HG03558 (cell line): ENCODE results near the gene SH3TC1.

Experiments
- ATAC-seq: cut with Tn5 transposase; IDR thresholded peaks from one replicate; pipeline ENCODE4 v1.9.1; 2021; ENCODE audit warnings: moderate number of reproducible peaks; ENCODE audit not compliant: unreplicated experiment; ENCODE audit errors: extremely low read depth

SH3TC1 gene

GRCh38 chr4:8198906-8199593, at the start of gene SH3TC1:
TSS of gene SH3TC1 (plus strand) at chr4:8199290. CDS start at chr4:8205195, 5,905 bp downstream.
- peak; percentile 73 for ATAC-seq

GRCh38 chr4:8149664-8150063, 49.4 kb upstream of the SH3TC1 start:
- no peak for ATAC-seq

- ATAC-seq: no peak
Observed at GRCh38 chr4:8150152-8151090, 48.7 kb upstream of the SH3TC1 start.

- ATAC-seq: no peak
Observed at GRCh38 chr4:8151165-8151650, 47.9 kb upstream of the SH3TC1 start.

- ATAC-seq: no peak
Observed at GRCh38 chr4:8152090-8152864, 46.8 kb upstream of the SH3TC1 start.

GRCh38 chr4:8152865-8153257, 46.2 kb upstream of the SH3TC1 start:
- no peak for ATAC-seq

- no peak for ATAC-seq
Observed at GRCh38 chr4:8153441-8153840, 45.6 kb upstream of the SH3TC1 start.

- no peak for ATAC-seq
Observed at GRCh38 chr4:8155048-8155447, 44.0 kb upstream of the SH3TC1 start.

GRCh38 chr4:8155660-8156421, 43.2 kb upstream of the SH3TC1 start:
- ATAC-seq: no peak

- ATAC-seq: no peak
Observed at GRCh38 chr4:8156617-8157016, 42.5 kb upstream of the SH3TC1 start.

GRCh38 chr4:8157496-8157895, 41.6 kb upstream of the SH3TC1 start:
- ATAC-seq: no peak

GRCh38 chr4:8157944-8158709, 41.0 kb upstream of the SH3TC1 start:
- no peak for ATAC-seq

GRCh38 chr4:8158710-8159536, 40.2 kb upstream of the SH3TC1 start, which contains the start of gene ABLIM2:
TSS of gene ABLIM2 (minus strand) at chr4:8158813. CDS start at chr4:8158689, 124 bp downstream.
- ATAC-seq: peak; percentile 96

- no peak for ATAC-seq
Observed at GRCh38 chr4:8159537-8160232, 39.4 kb upstream of the SH3TC1 start.

GRCh38 chr4:8160233-8160560, 38.9 kb upstream of the SH3TC1 start:
- ATAC-seq: no peak

GRCh38 chr4:8160572-8160971, 38.5 kb upstream of the SH3TC1 start:
- ATAC-seq: no peak

GRCh38 chr4:8162625-8163024, 36.5 kb upstream of the SH3TC1 start:
- no peak for ATAC-seq

- ATAC-seq: no peak
Observed at GRCh38 chr4:8163026-8163425, 36.1 kb upstream of the SH3TC1 start.
